Spleen (tissue), 7 donors: ENCODE data around the gene GPR3.

Source experiments
- POLR2A ChIP-seq, 3 donors: fragments of 450-650 bp; IDR thresholded peaks; one replicate each; pipeline ENCODE4 v1.5.1; 2017; ENCODE audit warnings: antibody characterized with exemption in 3 of 3, mild to moderate bottlenecking in 1 of 3
- POLR2AphosphoS5 ChIP-seq, 3 donors: sonication (generic); formaldehyde crosslinking; IDR thresholded peaks; one replicate each; pipeline ENCODE4 v1.5.1; 2017; ENCODE audit warnings: antibody characterized with exemption in 3 of 3
- TF ChIP-seq, protein P1 (sequence below), 11 experiments: fragments of 200-600 bp in 7 of 11; fragments of 450-650 bp in 4 of 11; sonication (generic) in 4 of 11; IDR thresholded peaks in 8 of 11; conservative IDR thresholded peaks in 3 of 11; 1 replicate in 7 of 11; 2 replicates in 4 of 11; pipeline versions ENCODE4 v1.4.0 to v1.8.0; 2016 to 2021; ENCODE audit warnings: antibody characterized with exemption in 11 of 11, inconsistent platforms in 4 of 11, mild to moderate bottlenecking in 1 of 11
- donor health status: DM: no; HTN: no; CAD: no; lungs with moderate emphysema.
- donor health status: DM: no; HTN: no; CAD: no.
- donor health status: DM: no; HTN: no; CAD: no.

GRCh38 chr1:27403931-27404330, 11.5 kb downstream of the GPR3 start:
- TF ChIP-seq, protein P1, sequence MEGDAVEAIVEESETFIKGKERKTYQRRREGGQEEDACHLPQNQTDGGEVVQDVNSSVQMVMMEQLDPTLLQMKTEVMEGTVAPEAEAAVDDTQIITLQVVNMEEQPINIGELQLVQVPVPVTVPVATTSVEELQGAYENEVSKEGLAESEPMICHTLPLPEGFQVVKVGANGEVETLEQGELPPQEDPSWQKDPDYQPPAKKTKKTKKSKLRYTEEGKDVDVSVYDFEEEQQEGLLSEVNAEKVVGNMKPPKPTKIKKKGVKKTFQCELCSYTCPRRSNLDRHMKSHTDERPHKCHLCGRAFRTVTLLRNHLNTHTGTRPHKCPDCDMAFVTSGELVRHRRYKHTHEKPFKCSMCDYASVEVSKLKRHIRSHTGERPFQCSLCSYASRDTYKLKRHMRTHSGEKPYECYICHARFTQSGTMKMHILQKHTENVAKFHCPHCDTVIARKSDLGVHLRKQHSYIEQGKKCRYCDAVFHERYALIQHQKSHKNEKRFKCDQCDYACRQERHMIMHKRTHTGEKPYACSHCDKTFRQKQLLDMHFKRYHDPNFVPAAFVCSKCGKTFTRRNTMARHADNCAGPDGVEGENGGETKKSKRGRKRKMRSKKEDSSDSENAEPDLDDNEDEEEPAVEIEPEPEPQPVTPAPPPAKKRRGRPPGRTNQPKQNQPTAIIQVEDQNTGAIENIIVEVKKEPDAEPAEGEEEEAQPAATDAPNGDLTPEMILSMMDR (IDR thresholded peaks at IDR 0.05 in 8 of 11, conservative IDR thresholded peaks at IDR 0.05 in 3 of 11) = no peak
- TF ChIP-seq POLR2A (IDR thresholded peaks at IDR 0.05) = no peak
- TF ChIP-seq POLR2AphosphoS5 (IDR thresholded peaks at IDR 0.05) = no peak
